ENCODE data around the gene POLR3F. TPM values are rescaled to one million over a fixed set of nuclear protein-coding genes. Genes with fewer than 3 reads are reported as not detected.

Gene POLR3F
- total and polyA plus RNA-seq, 4 donors = 2.5 to 9.8 (median 3.2) TPM

- DNase-seq (ENCODE audit: low spot score) = no peak
- H3K9ac ChIP-seq (ENCODE audit: low read depth in 1 of 2, low read length in 2 of 2) = no peak overlapping the region
- H3K36me3 ChIP-seq (ENCODE audit: control insufficient read depth in 4 of 4, insufficient read depth in 3 of 4, low read depth in 1 of 4, low read length in 3 of 4) = peaks cover 0 to 7% (median 0%) of the 10 kb centered on the region in 4 donors
- no peak for TF ChIP-seq CTCF (IDR thresholded peaks at IDR 0.05; ENCODE audit: low read depth, low read length, missing input control)
- peak in 1 of 2 donors; percentile 16 for TF ChIP-seq GABPA (IDR thresholded peaks at IDR 0.05 in 1 of 2, conservative IDR thresholded peaks at IDR 0.05 in 1 of 2)
- no peak for TF ChIP-seq FOXA2 (IDR thresholded peaks at IDR 0.05)
- TF ChIP-seq RAD21 (IDR thresholded peaks at IDR 0.05) = peak in 1 of 2 donors; percentile 15
- TF ChIP-seq HNF4A (conservative IDR thresholded peaks at IDR 0.05) = peak; percentile 19 to 39
- TF ChIP-seq EGR1 (IDR thresholded peaks at IDR 0.05; ENCODE audit: low read depth in 2 of 2) = no peak
- peak; percentile 22 for TF ChIP-seq REST (IDR thresholded peaks at IDR 0.05)
- peak; percentile 22 for TF ChIP-seq SP1 (IDR thresholded peaks at IDR 0.05)
- no peak for TF ChIP-seq TAF1 (conservative IDR thresholded peaks at IDR 0.05)
- no peaks in the 10 kb centered on the region for H3K27me3 ChIP-seq (ENCODE audit: control insufficient read depth in 4 of 4, insufficient read depth in 4 of 4, low read length in 3 of 4)
- peak overlapping the region; percentile 14 to 88 (median 54) for H3K4me3 ChIP-seq (ENCODE audit: low read depth in 1 of 3, low read length in 3 of 3)
- H3K27ac ChIP-seq (ENCODE audit: low read depth in 1 of 2, low read length in 2 of 2) = no peak overlapping the region
- 14% methylated on average over 7 of the region's 7 CpGs for WGBS
- H3K4me1 ChIP-seq (ENCODE audit: control insufficient read depth in 4 of 4, insufficient read depth in 4 of 4, low read length in 3 of 4) = peaks cover 0 to 18% (median 13%) of the 10 kb centered on the region in 4 donors
- H3K9me3 ChIP-seq (ENCODE audit: control insufficient read depth in 4 of 4, low read length in 3 of 4) = no peaks in the 10 kb centered on the region
Measured at GRCh38 chr20:18496042-18496441, 28.9 kb downstream of the POLR3F start.

- DNase-seq (ENCODE audit: low spot score) = peak; percentile 71
- Histone ChIP-seq H3K4me3 (ENCODE audit: low read depth in 1 of 3, low read length in 3 of 3) (peak within 1 kb of the TSS; percentile 54 to 94 (median 88)), H3K27me3 (ENCODE audit: control insufficient read depth in 4 of 4, insufficient read depth in 4 of 4, low read length in 3 of 4) (no peaks in the 10 kb centered on the region), H3K36me3 (ENCODE audit: control insufficient read depth in 4 of 4, insufficient read depth in 3 of 4, low read depth in 1 of 4, low read length in 3 of 4) (peaks cover 0 to 7% (median 0%) of the 10 kb centered on the region in 4 donors), H3K27ac (ENCODE audit: low read depth in 1 of 2, low read length in 2 of 2) (peak within 1 kb of the TSS; percentile 28 to 68), H3K9me3 (ENCODE audit: control insufficient read depth in 4 of 4, low read length in 3 of 4) (no peaks in the 10 kb centered on the region), H3K4me1 (ENCODE audit: control insufficient read depth in 4 of 4, insufficient read depth in 4 of 4, low read length in 3 of 4) (peaks cover 0 to 18% (median 13%) of the 10 kb centered on the region in 4 donors), H3K9ac (ENCODE audit: low read depth in 1 of 2, low read length in 2 of 2) (peak within 1 kb of the TSS; percentile 33 to 78)
- WGBS = 2% methylated on average over 31 of the region's 31 CpGs
- TF ChIP-seq EGR1 (IDR thresholded peaks at IDR 0.05; ENCODE audit: low read depth in 2 of 2) = no peak
- TF ChIP-seq JUND (IDR thresholded peaks at IDR 0.05) = no peak
- TF ChIP-seq TAF1 (conservative IDR thresholded peaks at IDR 0.05) = peak; percentile 27
- TF ChIP-seq RAD21 (IDR thresholded peaks at IDR 0.05) = peak in 1 of 2 donors; percentile 7
- peak in 1 of 2 donors; percentile 81 for TF ChIP-seq GABPA (IDR thresholded peaks at IDR 0.05 in 1 of 2, conservative IDR thresholded peaks at IDR 0.05 in 1 of 2)
- TF ChIP-seq ZBTB33 (IDR thresholded peaks at IDR 0.05) = no peak
- no peak for TF ChIP-seq FOXA1 (IDR thresholded peaks at IDR 0.05)
- TF ChIP-seq CTCF (IDR thresholded peaks at IDR 0.05; ENCODE audit: low read depth, low read length, missing input control) = no peak
- peak in 1 of 2 donors; percentile 44 for TF ChIP-seq HNF4A (conservative IDR thresholded peaks at IDR 0.05)
- TF ChIP-seq ATF3 (IDR thresholded peaks at IDR 0.05) = no peak
- TF ChIP-seq FOXA2 (IDR thresholded peaks at IDR 0.05) = no peak
- no peak for TF ChIP-seq REST (IDR thresholded peaks at IDR 0.05)
- TF ChIP-seq SP1 (IDR thresholded peaks at IDR 0.05) = peak; percentile 40
- TF ChIP-seq YY1 (IDR thresholded peaks at IDR 0.05) = peak; percentile 92
Measured at GRCh38 chr20:18496740-18497592, 29.8 kb downstream of the POLR3F start, which contains the start of gene RBBP9. TSS of gene RBBP9 (minus strand) at chr20:18497225. CDS start at chr20:18497167, 58 bp downstream.

Data from liver (tissue), 9 donors.